Activated naive CD4-positive, alpha-beta T cell treated with Interleukin-2 at 50 U/mL for 16 hours (primary cell): ENCODE measurements around the gene THOC3.
"Not testable (repeated sequence)": the region's sequence is repeated elsewhere in the genome, so short reads cannot be mapped to it uniquely, and the experiment has no call there.

ENCODE experiments used
- DNase-seq: peaks from one replicate; pipeline ENCODE4 v3.0.0-alpha.2; 2020

THOC3 gene, protein sequence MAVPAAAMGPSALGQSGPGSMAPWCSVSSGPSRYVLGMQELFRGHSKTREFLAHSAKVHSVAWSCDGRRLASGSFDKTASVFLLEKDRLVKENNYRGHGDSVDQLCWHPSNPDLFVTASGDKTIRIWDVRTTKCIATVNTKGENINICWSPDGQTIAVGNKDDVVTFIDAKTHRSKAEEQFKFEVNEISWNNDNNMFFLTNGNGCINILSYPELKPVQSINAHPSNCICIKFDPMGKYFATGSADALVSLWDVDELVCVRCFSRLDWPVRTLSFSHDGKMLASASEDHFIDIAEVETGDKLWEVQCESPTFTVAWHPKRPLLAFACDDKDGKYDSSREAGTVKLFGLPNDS

DNA sequence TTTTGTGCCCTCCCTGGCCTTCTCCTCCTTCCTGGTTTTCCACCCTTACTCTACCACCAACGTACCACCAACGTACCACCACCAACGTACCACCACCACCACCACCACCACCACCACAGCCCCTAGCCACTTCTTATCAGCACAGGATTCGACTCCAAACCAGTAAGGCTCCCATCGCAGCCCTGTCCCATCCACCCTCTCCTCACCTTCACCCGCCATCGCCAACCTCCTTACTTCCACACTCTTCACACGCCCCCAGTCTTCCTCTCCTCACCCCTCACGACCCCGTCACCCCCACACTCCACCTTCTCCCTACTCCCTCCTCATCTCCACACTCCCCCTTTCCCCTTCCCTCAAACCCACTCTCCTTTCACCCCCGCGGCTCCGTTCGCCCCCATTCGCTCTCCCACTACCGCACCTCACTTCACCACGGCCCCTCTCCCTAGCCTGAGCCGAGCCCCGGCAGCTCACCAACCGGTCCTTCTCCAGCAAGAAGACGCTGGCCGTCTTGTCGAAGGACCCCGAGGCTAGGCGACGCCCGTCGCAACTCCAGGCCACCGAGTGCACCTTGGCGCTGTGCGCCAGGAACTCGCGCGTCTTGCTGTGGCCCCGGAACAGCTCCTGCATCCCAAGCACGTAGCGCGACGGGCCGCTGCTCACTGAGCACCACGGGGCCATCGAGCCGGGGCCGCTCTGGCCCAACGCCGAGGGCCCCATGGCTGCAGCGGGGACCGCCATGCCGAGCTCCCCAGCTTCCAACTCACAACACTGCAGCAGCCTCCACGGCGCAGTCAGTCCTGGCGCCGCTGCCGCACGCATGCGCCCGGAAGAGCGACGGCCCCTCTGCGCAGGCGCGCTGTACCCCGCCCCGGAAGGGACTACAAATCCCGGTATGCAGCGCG is at the start of gene THOC3:
TSS of gene THOC3 (minus strand) at position 845 of the 902 bp plus-strand sequence. CDS start at position 738, 107 bp downstream.
- peak; percentile 79 for DNase-seq

DNA sequence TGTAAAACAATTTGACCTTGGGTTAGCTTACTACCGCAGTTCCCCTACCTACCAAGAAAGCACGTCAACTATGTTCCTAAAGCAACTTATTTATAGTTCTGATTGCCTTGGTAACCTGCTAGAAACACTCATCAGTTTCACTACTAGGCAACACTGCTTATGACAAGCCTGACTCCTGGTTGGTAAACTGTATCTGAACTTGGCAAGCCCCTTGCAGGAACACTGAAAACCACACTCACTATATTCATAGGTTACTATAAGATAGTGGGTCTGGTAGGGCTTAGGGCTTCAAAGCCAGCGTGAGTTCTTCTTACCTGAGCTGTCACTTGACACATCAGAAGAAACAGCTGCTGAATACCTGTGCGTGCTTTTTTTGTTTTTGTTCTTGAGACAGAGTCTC is 49.2 kb upstream of the THOC3 start:
- not testable (repeated sequence) for DNase-seq

DNA sequence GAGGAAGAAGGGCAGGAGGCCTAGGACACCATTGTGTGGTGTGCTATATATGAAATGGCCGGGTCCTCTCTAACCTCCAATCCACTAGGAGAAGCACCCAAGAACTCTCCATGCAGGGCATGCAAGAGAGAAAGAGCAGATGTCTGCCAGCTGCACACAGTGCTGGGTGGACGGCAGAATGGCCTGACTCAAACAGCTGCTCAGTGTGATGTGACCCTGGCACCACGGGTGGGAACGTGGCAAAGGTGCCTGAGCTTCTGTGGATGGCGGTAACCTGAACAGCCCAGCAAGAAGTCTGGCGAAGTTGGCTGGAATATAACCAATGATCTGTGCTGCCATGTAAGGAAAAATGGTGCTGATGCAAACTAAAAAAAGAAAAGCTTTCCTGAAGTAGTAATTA is 46.2 kb upstream of the THOC3 start:
- not testable (repeated sequence) for DNase-seq

DNA sequence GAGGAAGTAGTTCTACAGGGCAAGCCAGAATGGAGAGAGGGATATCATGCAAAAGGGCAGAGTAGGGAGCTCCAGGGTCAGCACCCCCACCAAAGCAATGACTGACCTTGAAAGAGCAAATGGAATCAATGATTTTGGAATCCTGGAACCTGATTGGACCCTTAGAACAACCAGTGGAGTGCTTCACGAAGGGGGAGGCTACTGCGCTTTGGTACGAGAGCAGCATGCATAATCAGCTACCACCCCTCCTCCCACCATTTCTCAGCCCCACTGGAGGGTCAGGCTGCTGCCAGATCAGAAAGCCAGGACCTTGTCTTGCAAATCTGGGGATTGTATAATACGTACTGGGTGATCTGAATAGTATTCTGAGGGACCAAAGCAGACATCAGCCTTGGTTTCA is 43.0 kb upstream of the THOC3 start:
- DNase-seq, result not testable (repeated sequence)

DNA sequence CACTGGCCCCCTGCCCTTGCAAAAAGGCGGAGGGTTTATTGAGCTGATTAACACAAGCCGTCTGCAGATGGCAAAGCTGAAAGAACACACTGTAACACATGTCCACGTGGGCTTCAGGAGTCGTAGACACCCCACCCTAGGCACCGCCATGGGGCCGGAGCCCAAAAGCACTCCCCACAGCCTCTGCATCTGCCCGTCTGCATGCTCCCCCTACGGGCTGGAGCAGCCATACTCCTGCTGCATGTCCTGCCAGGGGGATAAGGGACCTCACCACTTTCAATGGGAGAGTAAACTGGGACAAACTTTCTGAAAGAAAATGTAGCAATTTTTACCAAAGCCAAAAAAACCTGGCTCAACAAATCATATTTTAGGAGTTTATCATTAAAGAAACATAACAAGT is 42.1 kb upstream of the THOC3 start:
- DNase-seq, result not testable (repeated sequence)

DNA sequence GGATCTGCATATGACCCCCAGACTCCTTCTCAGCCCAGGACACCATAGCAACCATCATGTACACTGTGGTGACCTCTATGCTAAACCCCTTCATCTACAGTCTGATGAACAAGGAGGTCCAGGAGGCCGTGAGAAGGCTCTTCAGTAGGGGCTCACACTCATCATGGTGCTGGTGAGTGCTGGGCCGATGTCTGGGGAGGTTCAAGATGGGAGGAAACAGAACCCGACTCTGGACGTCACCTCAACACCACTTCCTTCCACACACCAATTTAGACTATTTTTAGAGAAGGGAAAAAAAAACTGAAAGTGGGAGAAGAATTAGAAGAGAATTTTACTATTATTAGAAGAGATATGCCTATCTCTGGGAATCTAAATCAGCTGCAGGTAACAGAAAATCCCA is 39.1 kb upstream of the THOC3 start:
- DNase-seq, result not testable (repeated sequence)

DNA sequence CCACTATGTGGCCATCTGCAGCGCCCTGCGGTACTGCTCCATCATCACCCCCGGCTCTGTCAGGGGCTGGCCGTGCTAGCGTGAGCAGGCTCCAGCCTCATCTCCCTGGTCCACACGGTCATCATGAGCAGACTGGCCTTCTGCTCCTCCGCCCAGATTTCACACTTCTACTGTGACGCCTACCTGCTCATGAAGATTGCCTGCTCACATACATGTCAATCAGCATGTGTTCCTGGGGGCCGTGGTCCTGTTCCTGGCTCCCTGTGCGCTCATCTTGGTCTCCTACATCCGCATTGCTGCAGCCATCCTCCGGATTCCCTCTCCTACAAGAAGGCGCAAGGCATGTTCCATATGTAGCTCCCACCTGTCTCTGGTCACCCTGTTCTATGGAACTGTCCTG is 38.7 kb upstream of the THOC3 start:
- not testable (repeated sequence) for DNase-seq

DNA sequence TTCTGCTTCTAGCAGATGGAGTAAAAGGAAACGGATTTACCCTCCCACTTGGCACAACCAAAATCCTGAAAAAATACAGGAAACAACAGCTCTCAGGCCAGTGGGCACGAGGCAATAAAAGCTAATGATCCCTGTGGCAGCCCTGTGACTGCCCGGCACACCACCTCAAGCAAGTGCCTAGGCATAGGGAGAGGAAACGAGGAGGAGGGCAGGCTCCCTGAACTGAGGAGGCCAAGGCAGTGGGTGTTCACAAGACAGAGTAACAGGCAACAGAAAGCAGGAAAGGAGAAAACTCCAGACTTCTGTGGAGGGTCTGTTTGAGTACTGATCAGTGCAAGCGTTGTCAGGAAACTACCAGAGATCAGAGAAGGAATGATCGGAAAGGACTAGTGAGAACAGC is 29.9 kb upstream of the THOC3 start:
- DNase-seq, result not testable (repeated sequence)

DNA sequence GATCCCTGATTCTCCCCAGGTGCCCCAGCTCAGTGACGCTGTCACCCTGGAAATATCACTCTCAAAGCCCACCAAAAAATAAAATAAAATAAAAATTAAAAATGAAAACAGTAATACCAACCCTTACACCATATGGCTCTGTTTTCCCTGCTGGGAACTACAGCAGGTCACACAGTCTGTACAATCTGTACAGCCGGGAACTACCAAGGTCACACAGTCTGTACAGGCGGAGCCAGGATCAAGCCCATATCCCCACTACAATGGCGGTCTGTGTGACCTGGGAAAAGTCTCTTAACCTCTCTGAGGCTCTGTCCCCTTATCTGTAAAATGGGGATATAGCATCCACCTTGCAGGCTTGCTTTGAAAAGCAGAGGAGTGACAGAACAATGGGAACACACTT is 29.4 kb upstream of the THOC3 start:
- not testable (repeated sequence) for DNase-seq

DNA sequence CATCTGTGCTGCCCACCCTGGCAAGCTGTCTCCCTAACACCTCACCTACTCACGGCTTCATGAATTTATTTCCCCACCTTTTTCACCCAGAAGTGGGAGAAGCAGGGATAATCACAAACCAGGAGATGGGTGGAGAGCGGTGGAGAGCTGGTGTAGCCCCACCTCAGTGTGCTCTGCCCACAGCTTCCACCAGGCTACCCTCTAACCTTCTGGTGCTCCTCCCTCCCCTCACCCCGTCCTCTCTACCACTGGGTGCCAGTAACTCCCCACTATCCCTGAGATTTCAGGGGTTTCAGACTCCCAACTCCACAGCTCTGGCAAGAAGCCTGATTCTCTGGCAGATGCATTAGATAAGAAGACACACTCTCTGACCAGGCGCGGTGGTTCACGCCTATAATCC is 28.7 kb upstream of the THOC3 start:
- not testable (repeated sequence) for DNase-seq

DNA sequence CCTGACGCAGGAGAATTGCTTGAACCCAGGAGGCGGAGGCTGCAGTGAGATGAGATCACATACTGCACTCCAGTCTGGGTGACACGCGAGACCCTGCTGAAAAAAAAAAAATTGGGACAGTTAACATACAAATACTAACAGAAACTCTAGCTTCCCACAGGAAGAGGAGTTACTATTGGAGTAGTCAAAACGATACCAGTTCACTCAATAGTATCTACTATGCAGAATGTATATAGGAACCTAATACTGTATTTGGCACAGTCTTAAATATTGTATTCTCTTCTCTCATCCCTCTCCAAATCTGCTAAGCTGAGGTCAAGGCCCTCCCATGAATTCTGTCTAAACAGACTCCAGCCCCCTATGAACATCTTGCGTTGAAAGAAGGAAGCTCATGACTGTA is 27.4 kb upstream of the THOC3 start:
- DNase-seq, result not testable (repeated sequence)

DNA sequence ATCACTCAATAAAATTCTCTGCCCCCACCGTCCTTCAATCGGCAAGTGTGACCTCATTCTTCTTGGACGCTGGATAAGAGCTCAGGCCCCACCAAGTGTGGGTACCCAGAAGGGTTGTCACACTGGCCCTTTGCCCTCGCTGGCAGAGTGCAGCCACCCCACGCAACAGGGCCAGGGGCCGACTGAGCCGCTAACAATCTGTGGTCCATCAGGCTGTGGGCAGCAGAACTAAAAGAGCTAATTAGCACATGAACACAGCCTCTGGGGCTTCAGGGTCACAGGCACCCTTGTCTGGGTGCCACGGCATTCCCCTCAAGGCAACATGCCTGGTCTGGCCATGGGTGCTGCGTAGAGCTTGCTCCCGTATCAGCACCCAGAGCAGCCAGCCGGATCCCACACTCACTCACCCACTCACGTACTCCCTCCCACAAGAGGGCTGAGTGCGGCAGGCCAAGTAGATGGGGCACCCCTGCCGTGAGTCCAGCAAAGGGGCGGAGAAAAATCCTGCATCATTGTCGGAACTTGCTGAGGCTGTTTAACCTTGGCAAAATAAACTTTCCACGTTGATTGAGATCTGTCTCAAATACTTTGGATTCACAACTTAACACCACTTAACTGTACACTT is 11.4 kb upstream of the THOC3 start:
- not testable (repeated sequence) for DNase-seq

DNA sequence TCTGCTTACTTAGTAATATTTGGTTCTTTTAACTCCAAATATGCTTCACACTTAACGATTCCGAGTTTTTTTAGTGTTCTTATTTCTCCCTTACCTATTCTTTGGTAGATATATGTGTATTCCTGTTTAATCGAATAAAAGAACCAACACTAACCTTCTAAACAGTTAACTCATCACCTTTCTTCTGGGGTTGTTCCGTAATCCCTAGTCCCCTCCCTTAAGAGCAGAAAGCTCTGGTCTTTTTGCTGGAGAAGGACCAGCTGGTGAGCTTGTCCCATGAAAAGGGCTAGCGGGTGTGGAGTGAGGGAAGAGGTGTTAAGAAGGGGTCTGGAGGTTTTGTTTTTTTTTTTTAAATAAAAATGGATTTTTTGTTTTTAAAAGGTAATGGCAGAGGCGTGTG is 266 bp upstream of the THOC3 start:
- not testable (repeated sequence) for DNase-seq

DNA sequence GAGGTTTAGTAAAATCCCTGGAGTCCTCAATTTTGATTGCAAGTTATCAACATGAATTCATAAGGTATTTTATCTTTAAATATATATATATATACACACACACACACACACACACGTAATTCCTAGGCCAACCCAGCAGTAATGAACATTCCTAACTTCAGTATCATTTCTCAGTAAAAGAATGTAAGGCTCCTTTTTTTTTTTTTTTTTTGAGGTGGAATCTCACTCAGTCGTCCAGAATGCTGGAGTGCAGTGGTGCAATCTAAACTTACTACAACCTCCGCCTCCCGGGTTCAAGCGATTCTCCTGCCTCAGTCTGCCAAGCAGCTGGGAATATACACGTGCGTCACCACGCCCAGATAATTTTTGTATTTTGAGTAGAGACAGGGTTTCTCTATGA is 5.8 kb downstream of the THOC3 start:
- DNase-seq, result not testable (repeated sequence)

DNA sequence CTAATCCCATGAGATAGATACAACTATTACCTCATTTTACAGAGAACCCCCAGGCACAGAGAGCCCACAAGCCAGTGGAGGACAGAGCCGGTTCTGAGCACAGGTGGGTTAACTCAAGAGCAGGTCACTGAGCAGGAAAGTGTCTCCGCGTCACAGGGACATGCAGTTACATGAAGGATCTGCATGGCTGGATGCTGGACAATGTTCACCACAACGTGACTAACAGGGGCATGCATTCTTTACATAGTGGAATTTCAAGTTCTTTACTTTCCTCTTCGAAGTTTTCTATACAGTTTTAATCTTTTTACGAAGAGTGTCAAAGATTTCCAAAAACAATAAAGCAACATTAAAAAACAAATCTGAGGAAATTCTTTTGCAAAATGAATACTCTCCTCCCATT is 7.9 kb downstream of the THOC3 start:
- not testable (repeated sequence) for DNase-seq

DNA sequence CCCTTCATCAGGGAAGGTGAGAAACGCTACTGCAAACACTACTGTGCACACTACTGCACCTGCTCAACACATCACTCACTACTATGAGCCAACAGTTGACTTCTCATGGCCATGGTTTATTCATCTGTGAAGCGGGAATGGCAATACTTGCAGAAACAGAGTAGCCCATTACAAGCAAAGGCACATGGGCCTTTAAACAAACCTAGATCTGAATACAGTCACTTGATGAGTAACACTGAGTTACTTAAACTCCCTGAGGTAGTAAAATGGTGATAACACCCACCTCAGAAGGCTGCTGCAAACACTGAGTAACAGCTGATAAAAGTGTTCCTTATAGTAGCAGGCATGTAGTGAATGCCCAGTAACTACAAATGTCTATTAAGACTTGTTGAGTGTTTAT is 9.6 kb downstream of the THOC3 start:
- not testable (repeated sequence) for DNase-seq

DNA sequence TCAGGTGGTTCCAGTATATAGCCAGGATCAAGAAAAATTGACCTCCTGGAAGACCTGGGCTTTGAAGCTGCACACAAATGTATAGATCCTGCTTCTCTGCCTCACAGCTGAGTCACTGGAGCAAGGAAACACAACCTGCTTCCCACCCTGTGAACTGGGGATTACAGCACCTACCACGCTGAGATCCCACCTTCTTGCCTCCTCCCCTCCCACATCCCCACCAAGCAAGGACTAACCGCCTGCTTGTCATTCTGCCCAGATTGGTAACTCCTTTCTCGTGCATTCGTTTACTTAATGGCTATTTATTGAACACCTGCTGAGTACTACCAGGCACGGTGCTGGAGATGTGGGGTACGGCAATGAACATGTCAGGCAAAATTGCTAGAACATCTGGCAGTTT is 14.0 kb downstream of the THOC3 start:
- DNase-seq, result not testable (repeated sequence)

DNA sequence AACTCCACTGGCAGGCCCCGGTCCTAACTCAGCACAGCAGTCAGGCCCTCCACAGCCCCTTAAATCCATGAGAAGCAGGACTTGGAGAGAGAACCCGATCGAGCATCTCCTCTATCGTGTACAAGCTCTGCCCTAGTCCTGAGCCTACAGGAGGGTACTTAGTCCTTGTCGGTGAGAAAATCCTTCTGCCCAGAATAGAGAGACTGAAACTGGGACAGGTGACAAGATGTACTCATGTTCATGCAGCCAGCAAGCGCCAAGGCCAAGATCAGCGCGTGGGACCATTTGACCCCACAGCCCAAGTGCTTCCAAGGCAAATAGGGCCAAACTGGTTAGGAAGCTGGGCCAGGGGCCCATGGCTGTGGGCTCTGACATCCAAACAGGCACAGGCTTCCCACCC is 15.3 kb downstream of the THOC3 start:
- not testable (repeated sequence) for DNase-seq

DNA sequence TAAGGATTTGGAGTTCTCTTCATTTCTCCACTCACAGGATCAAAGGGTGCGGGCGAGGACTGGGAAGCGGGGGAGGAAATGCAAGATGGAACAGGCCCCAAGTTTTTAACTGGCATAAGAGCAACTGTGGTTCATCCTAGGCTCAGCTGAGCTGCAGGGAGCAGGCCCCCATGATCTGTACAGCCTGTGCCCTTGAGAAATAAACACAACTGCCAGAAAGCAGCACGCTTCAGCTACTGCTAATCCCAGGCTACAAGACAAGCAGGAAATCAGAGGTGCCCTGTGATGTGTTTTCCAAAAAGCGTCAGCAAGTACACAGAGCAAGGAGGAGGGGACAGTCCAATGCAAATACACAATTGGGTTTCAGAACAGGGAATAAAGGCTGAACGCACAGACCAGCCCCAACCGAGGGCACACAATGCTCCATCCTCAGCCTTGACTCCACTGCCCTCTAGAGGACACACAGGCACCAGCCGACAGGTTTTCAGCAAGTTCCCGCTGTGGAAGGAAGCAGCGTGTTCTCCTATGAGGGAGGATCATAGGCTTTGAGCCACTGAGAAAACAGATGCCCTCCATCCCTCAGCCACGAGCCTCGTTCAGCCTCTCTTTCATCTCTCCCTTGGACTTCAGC is 16.7 kb downstream of the THOC3 start:
- not testable (repeated sequence) for DNase-seq

DNA sequence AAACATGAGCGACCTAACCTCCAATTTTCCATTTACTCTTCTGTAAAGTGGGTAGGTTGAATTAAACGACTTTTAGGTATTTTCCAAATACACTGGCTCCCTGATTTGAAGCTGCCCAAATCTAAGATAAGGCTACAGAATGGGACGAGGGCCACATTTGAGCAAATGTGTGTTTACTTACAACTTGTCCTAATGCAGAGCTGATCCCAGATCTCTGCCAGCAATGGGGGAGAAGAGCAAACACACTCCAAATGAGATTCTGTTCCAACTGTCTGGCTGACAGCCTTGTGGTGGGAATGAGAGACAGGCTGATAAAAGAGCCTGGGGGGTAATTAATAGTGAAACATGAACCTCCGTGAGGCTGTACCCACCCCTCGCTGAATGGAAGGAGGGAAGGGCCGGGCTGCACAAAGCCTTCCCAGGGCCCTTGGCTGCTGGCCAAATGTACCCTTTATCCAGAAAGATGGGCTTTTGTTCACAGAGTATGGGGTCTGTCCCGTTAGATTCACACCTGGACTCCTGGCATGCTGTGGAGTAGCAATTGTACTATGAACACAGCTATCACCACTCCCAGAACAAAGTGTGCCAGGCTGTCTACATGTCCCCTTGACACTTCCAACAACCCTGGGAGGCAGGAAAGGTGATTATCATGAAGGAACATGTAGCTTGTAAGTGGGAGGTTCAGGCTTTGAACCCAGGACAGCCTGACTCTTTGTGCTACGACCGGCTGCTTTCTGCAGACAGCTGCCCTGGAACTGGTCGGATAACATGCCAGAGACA is 19.6 kb downstream of the THOC3 start:
- not testable (repeated sequence) for DNase-seq

DNA sequence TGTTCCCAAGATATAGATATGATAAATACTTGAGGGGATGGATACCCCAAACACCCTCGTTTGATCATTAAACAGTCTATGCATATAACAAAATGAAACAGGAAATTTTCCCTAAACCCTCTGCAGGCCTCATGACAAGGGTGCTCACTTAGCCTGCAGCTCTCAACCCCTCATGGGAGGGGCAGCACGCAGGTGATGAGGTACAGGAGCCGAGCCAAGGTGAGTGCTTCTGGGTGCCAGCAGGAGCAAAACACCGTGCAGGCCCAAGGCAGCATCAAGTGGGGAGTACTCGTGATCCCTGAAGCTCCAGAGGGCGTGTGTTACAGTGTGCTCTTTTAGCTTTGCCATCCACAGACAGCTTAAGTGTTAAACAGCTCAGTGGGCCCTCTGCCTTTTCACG is 24.9 kb downstream of the THOC3 start:
- DNase-seq, result not testable (repeated sequence)

DNA sequence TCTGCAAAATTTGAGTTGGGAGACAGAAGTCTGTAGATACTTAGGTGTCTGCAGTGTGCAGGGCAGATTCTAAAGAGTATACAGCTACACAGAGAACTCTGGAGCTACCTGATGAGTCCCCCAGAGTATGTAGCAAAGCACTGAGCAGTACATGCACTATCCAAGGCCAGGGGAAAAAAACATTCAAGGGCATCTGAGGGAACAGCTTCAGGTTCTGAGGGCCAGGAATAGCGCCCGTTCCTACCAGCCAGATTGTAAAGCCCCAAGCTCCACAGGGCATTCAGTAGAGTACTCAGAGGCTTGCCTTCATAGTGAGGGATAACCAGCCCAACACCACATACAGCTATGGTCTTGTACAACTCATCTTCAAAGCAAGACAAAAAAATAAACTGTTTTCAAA is 27.5 kb downstream of the THOC3 start:
- DNase-seq, result not testable (repeated sequence)
